IPS DF 6.9 (cell line): ENCODE results near the gene ERRFI1.
A peak's percentile ranks its signal among the peaks of the same experiment; 100 is the strongest.

ENCODE experiments used
- DNase-seq: peaks from one replicate; pipeline ENCODE4 v3.0.0-alpha.2; 2013; ENCODE audit warnings: low read depth, low spot score
- H3K27ac ChIP-seq: one replicate; pipeline ENCODE4 v1.5.1; 2013; ENCODE audit warnings: low read length, control low read depth
- H3K27me3 ChIP-seq: 2 replicates; pipeline ENCODE4 v1.6.1; 2013; ENCODE audit warnings: mild to moderate bottlenecking, low read length; ENCODE audit not compliant: control insufficient read depth, insufficient read depth
- H3K36me3 ChIP-seq: 2 replicates; pipeline ENCODE4 v1.6.1; 2013; ENCODE audit warnings: low read length; ENCODE audit not compliant: control insufficient read depth, insufficient read depth
- H3K4me1 ChIP-seq: 2 replicates; pipeline ENCODE4 v1.6.1; 2013; ENCODE audit warnings: low read length; ENCODE audit not compliant: control insufficient read depth, insufficient read depth
- H3K4me3 ChIP-seq: 2 replicates; pipeline ENCODE4 v1.5.1; 2013; ENCODE audit warnings: mild to moderate bottlenecking, low read length
- H3K9me3 ChIP-seq: 2 replicates; pipeline ENCODE4 v1.6.1; 2013; ENCODE audit warnings: low read length, inconsistent platforms; ENCODE audit not compliant: control insufficient read depth, insufficient read depth
- WGBS: extraction: QIAGEN DNeasy Blood & Tissue Kit; methylation state at CpG from one replicate; pipeline ENCODE4 v1.1.7; 2013; ENCODE audit warnings: mixed read lengths, missing lambda C conversion rate; ENCODE audit not compliant: insufficient read length, insufficient coverage; 5-methylcytosine and 5-hydroxymethylcytosine counted together

The ERRFI1 gene

GRCh38 chr1:7988576-7988975 is 37.5 kb downstream of the ERRFI1 start:
- no peak for DNase-seq
- H3K9me3 ChIP-seq: no peaks in the 10 kb centered on the region
- WGBS: no CpG with 5 or more reads among the region's 1 CpG

GRCh38 chr1:7987528-7987927 is 38.6 kb downstream of the ERRFI1 start:
- no CpG with 5 or more reads among the region's 7 CpGs for WGBS
- Histone ChIP-seq H3K27ac (no peak overlapping the region), H3K4me3 (no peak overlapping the region), H3K9me3 (no peaks in the 10 kb centered on the region), H3K4me1 (no peaks in the 10 kb centered on the region), H3K27me3 (no peaks in the 10 kb centered on the region), H3K36me3 (peaks cover 7% of the 10 kb centered on the region)
- no peak for DNase-seq

More at GRCh38 chr1:7988576-7988975, 37.5 kb downstream of the ERRFI1 start:
- Histone ChIP-seq H3K36me3 (peaks cover 4% of the 10 kb centered on the region), H3K27ac (no peak overlapping the region), H3K27me3 (no peaks in the 10 kb centered on the region), H3K4me3 (no peak overlapping the region), H3K4me1 (no peaks in the 10 kb centered on the region)

- no CpG with 5 or more reads among the region's 15 CpGs for WGBS
- Histone ChIP-seq H3K4me3 (no peak overlapping the region), H3K27ac (no peak overlapping the region), H3K36me3 (peaks cover 7% of the 10 kb centered on the region), H3K9me3 (no peaks in the 10 kb centered on the region), H3K4me1 (no peaks in the 10 kb centered on the region), H3K27me3 (no peaks in the 10 kb centered on the region)
- no peak for DNase-seq
Observed at GRCh38 chr1:7985851-7986612, 40.1 kb downstream of the ERRFI1 start.

GRCh38 chr1:7984811-7985210 is 41.3 kb downstream of the ERRFI1 start:
- no peaks in the 10 kb centered on the region for H3K27me3 ChIP-seq
- WGBS: no CpG with 5 or more reads among the region's 15 CpGs
- H3K4me1 ChIP-seq: no peaks in the 10 kb centered on the region
- no peak overlapping the region for H3K27ac ChIP-seq
- no peaks in the 10 kb centered on the region for H3K9me3 ChIP-seq
- no peak overlapping the region for H3K4me3 ChIP-seq
- H3K36me3 ChIP-seq: peaks cover 12% of the 10 kb centered on the region
- no peak for DNase-seq

- DNase-seq: no peak
- no CpG with 5 or more reads among the region's 15 CpGs for WGBS
- Histone ChIP-seq H3K27me3 (no peaks in the 10 kb centered on the region), H3K4me3 (no peak overlapping the region), H3K4me1 (no peaks in the 10 kb centered on the region), H3K27ac (no peak overlapping the region), H3K36me3 (peaks cover 16% of the 10 kb centered on the region), H3K9me3 (no peaks in the 10 kb centered on the region)
Observed at GRCh38 chr1:7983086-7983778, 42.9 kb downstream of the ERRFI1 start.

- no peaks in the 10 kb centered on the region for H3K9me3 ChIP-seq
- DNase-seq: no peak
- H3K4me3 ChIP-seq: no peak overlapping the region
- peaks cover 16% of the 10 kb centered on the region for H3K36me3 ChIP-seq
- no peaks in the 10 kb centered on the region for H3K4me1 ChIP-seq
- no CpG with 5 or more reads among the region's 7 CpGs for WGBS
- no peaks in the 10 kb centered on the region for H3K27me3 ChIP-seq
- no peak overlapping the region for H3K27ac ChIP-seq
Observed at GRCh38 chr1:7980984-7981383, 45.1 kb downstream of the ERRFI1 start.

- peak; percentile 82 for DNase-seq
- H3K27ac ChIP-seq: no peak overlapping the region
- H3K27me3 ChIP-seq: no peaks in the 10 kb centered on the region
- H3K4me3 ChIP-seq: no peak overlapping the region
- H3K36me3 ChIP-seq: peaks cover 14% of the 10 kb centered on the region; the same call in 1 of the 2 replicates
- WGBS: 100% methylated on average over 1 of the region's 8 CpGs
- H3K9me3 ChIP-seq: no peaks in the 10 kb centered on the region
- H3K4me1 ChIP-seq: no peaks in the 10 kb centered on the region
Observed at GRCh38 chr1:7975212-7975865, 50.8 kb downstream of the ERRFI1 start.

GRCh38 chr1:7973086-7973485 is 53.0 kb downstream of the ERRFI1 start:
- no peak for DNase-seq
- H3K27ac ChIP-seq: no peak overlapping the region
- no peaks in the 10 kb centered on the region for H3K9me3 ChIP-seq
- no peaks in the 10 kb centered on the region for H3K27me3 ChIP-seq
- WGBS: no CpG with 5 or more reads among the region's 2 CpGs
- no peaks in the 10 kb centered on the region for H3K4me1 ChIP-seq
- no peak overlapping the region for H3K4me3 ChIP-seq
- peaks cover 14% of the 10 kb centered on the region; the same call in 1 of the 2 replicates for H3K36me3 ChIP-seq

- Histone ChIP-seq H3K36me3 (peaks cover 14% of the 10 kb centered on the region; the same call in 1 of the 2 replicates), H3K4me1 (no peaks in the 10 kb centered on the region), H3K27ac (no peak overlapping the region), H3K27me3 (no peaks in the 10 kb centered on the region), H3K9me3 (no peaks in the 10 kb centered on the region), H3K4me3 (no peak overlapping the region)
- DNase-seq: no peak
- no CpG with 5 or more reads among the region's 5 CpGs for WGBS
Observed at GRCh38 chr1:7972285-7972684, 53.8 kb downstream of the ERRFI1 start.

- Histone ChIP-seq H3K4me3 (no peak overlapping the region), H3K27ac (no peak overlapping the region), H3K9me3 (no peaks in the 10 kb centered on the region), H3K36me3 (peaks cover 16% of the 10 kb centered on the region), H3K27me3 (no peaks in the 10 kb centered on the region), H3K4me1 (no peaks in the 10 kb centered on the region)
- WGBS: no CpG with 5 or more reads among the region's 6 CpGs
- DNase-seq: no peak
Observed at GRCh38 chr1:7971024-7971423, 55.1 kb downstream of the ERRFI1 start.
